DMS114 treated with DMSO at 0.1 percent for 48 hours (cell line): ENCODE data around the gene ASS1.

Source experiments
- DNase-seq: peaks from one replicate; lab custom pipeline; 2025; ENCODE audit not compliant: unreplicated experiment; lab: John Stamatoyannopoulos, UW

ASS1 gene

GRCh38 chr9:130471411-130472183, 26.8 kb downstream of the ASS1 start:
- no peak for DNase-seq

GRCh38 chr9:130472184-130472705, 27.5 kb downstream of the ASS1 start:
- no peak for DNase-seq

- DNase-seq, result no peak
These were observed 28.2 kb downstream of the ASS1 start for GRCh38 chr9:130473009-130473408.

GRCh38 chr9:130473566-130473965, 28.8 kb downstream of the ASS1 start:
- no peak for DNase-seq

- no peak for DNase-seq
These were observed 29.3 kb downstream of the ASS1 start for GRCh38 chr9:130474106-130474505.

- no peak for DNase-seq
These were observed 31.5 kb downstream of the ASS1 start for GRCh38 chr9:130476151-130476730.

- DNase-seq, result no peak
These were observed 32.8 kb downstream of the ASS1 start for GRCh38 chr9:130477564-130477963.

- no peak for DNase-seq
These were observed 33.4 kb downstream of the ASS1 start for GRCh38 chr9:130478152-130478551.

GRCh38 chr9:130478736-130479575, 34.2 kb downstream of the ASS1 start:
- no peak for DNase-seq

GRCh38 chr9:130479587-130479986, 34.8 kb downstream of the ASS1 start:
- DNase-seq, result no peak

GRCh38 chr9:130480673-130481072, 35.9 kb downstream of the ASS1 start:
- no peak for DNase-seq

- DNase-seq, result no peak
These were observed 37.7 kb downstream of the ASS1 start for GRCh38 chr9:130482463-130482862.

- DNase-seq, result no peak
These were observed 38.7 kb downstream of the ASS1 start for GRCh38 chr9:130483371-130483971.

- no peak for DNase-seq
These were observed 39.8 kb downstream of the ASS1 start for GRCh38 chr9:130484362-130485072.

- DNase-seq, result no peak
These were observed 41.3 kb downstream of the ASS1 start for GRCh38 chr9:130486103-130486502.

GRCh38 chr9:130487500-130487899, 42.7 kb downstream of the ASS1 start:
- no peak for DNase-seq

- DNase-seq, result no peak
These were observed 44.0 kb downstream of the ASS1 start for GRCh38 chr9:130488621-130489330.

GRCh38 chr9:130490981-130491380, 46.2 kb downstream of the ASS1 start:
- DNase-seq, result no peak

GRCh38 chr9:130491830-130492482, 47.2 kb downstream of the ASS1 start:
- no peak for DNase-seq
